Subcutaneous abdominal adipose tissue (tissue), 5 donors: Measurements from ENCODE around the gene LRRC59.

Experiments used
- H3K27ac ChIP-seq: one replicate; pipeline ENCODE4 v1.7.0; 2013; ENCODE audit warnings: low read depth, mild to moderate bottlenecking, inconsistent platforms, low read length, moderate library complexity
- H3K27me3 ChIP-seq, 5 donors: one replicate each; pipeline ENCODE4 v1.7.0; 2013; ENCODE audit warnings: low read length in 5 of 5, inconsistent platforms in 1 of 5; ENCODE audit not compliant: control insufficient read depth in 5 of 5, insufficient read depth in 4 of 5
- H3K36me3 ChIP-seq, 5 donors: one replicate each; pipeline ENCODE4 v1.7.0; 2013; ENCODE audit warnings: low read length in 5 of 5; ENCODE audit not compliant: control insufficient read depth in 5 of 5, insufficient read depth in 5 of 5
- H3K4me1 ChIP-seq, 5 donors: one replicate each; pipeline ENCODE4 v1.7.0; 2013; ENCODE audit warnings: low read length in 5 of 5, mild to moderate bottlenecking in 3 of 5, moderate library complexity in 1 of 5; ENCODE audit not compliant: control insufficient read depth in 5 of 5, insufficient read depth in 5 of 5
- H3K4me3 ChIP-seq, 5 donors: one replicate each; pipeline ENCODE4 v1.7.0; 2013; ENCODE audit warnings: low read length in 5 of 5, low read depth in 1 of 5
- H3K9ac ChIP-seq, 5 donors: one replicate each; pipeline ENCODE4 v1.7.0; 2013; ENCODE audit warnings: low read length in 5 of 5, mild to moderate bottlenecking in 4 of 5, moderate library complexity in 3 of 5
- H3K9me3 ChIP-seq, 5 donors: one replicate each; pipeline ENCODE4 v1.7.0; 2013; ENCODE audit warnings: low read length in 5 of 5; ENCODE audit not compliant: control insufficient read depth in 5 of 5
- donor health status: healthy.
- donor health status: healthy.
- donor health status: healthy.
- donor health status: healthy.
- donor health status: healthy.

Gene LRRC59

DNA sequence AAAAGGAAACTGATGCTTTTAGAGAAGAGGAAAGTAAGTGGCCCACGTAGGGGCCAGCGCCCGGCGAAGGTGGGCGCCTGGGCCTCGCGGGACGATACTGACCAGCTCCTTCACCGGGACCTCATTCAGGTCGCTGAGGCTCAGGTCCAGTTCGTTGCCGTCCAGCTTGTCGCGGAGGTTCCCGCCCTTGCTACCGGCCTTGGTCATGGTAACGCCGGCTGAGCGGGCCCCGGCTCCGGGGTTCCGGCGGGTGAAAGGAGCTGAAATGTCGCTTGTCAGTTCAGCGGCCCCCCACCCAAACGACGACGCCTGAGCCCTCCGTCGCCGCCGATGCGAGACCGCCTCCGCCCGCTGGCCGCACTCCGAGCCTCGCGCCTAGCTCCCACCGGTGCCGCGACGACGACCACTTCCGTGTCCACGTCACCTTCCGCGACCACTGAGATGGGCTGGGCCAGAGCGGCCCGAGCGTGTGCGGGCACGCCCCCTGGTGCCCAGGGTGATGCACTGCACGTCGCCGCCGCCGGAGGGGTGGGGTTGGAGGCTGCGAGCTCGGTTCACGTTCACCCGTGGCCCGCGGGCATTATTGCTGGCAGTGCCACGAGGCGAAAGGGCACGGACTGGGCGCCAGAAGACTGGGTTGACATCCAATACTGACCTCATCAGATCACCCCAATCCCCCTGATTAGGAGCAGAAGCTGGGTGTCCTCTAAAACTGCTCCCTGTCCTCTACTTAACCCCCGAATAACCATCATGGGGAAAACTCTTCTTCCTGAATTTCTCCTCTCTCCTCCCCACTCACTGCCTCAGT lies at the start of gene LRRC59:
Gene LRRC59 (minus strand): TSS at position 413 of the 808 bp plus-strand sequence. CDS start 206 bp downstream, at position 207.
- no peaks in the 10 kb centered on the region for H3K27me3 ChIP-seq
- H3K9ac ChIP-seq: peak within 1 kb of the TSS; percentile 93 to 100 (median 99)
- no peaks in the 10 kb centered on the region for H3K9me3 ChIP-seq
- peaks cover 15 to 28% (median 26%) of the 10 kb centered on the region in 5 donors for H3K36me3 ChIP-seq
- peaks cover 9 to 30% (median 27%) of the 10 kb centered on the region in 5 donors for H3K4me1 ChIP-seq
- peak within 1 kb of the TSS; percentile 92 to 96 (median 93) for H3K4me3 ChIP-seq
- H3K27ac ChIP-seq: peak within 1 kb of the TSS; percentile 89

DNA sequence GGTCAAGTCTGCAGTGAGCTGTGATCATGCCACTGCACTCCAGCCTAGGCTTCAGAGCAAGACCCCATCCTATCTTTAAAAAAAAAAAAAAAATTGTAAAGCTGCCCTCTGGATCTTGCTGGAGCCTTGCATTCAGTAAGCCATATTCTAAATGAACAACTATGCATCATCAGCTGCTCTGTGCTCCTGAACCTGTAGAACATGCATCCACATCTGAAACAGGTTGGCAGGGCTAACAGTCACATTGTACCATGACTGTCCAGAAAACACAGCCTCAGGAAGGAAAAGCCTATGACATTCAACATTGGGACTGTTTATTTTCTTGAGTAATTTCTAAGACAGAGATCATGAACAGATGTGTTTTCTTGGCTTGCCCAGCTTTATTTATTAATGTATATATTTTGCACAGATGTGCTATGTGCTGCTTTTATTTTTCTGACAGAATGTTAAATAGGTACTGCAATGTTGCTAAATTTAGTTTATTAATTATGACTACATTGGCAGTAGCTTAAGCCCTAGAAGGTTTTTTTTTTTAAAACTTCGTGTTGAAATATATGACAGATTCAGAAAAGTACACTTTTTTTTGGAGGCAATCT lies 48.5 kb upstream of the LRRC59 start:
- Histone ChIP-seq H3K36me3 (peaks cover 0 to 5% (median 2%) of the 10 kb centered on the region in 5 donors), H3K4me1 (peaks cover 0 to 14% (median 8%) of the 10 kb centered on the region in 5 donors), H3K27me3 (no peaks in the 10 kb centered on the region), H3K27ac (no peak overlapping the region), H3K9me3 (no peaks in the 10 kb centered on the region), H3K9ac (no peak overlapping the region), H3K4me3 (no peak overlapping the region)

DNA sequence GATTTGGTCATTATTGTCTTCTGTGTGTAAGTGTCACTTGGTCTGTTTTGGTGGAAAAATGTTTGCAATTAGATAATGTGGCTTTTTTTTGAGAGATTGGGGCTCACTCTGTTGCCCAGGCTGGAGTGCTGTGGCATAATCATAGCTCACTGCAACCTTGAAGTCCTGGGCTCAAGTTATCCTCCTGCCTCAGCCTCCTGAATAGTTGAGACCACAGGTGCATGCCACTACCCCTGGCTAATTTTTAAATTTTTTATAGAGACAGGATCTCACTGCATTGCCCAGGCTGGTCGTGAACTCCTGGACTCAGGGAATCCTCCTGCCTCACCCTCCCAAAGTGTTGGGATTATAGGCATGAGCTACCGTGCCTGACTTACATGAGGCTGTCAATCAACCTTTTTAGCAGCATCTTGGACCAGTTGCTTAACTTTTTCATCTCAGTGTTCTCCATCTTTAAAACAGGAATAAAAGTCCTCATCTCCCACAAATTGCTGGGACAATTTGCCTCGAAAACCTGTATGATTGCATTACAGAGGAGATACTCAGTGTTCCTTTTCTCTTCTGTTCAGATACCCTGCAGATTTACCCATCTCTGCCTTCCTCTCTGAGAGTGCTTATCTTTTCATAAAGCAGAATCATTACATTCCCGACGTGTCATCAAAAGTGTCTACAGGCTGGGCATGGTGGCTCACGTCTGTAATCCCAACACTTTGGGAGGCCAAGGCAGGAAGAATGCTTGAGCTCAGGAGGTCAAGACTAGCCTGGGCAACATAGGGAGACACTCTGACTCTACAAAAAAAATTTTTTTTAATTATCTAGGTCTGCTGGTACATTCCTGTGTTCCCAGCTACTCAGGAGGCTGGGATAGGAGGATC lies 47.8 kb upstream of the LRRC59 start:
- H3K27me3 ChIP-seq: no peaks in the 10 kb centered on the region
- no peak overlapping the region for H3K9ac ChIP-seq
- H3K9me3 ChIP-seq: no peaks in the 10 kb centered on the region
- H3K36me3 ChIP-seq: peaks cover 0 to 5% (median 0%) of the 10 kb centered on the region in 5 donors
- peaks cover 0 to 22% (median 11%) of the 10 kb centered on the region in 5 donors for H3K4me1 ChIP-seq
- H3K27ac ChIP-seq: no peak overlapping the region
- no peak overlapping the region for H3K4me3 ChIP-seq

DNA sequence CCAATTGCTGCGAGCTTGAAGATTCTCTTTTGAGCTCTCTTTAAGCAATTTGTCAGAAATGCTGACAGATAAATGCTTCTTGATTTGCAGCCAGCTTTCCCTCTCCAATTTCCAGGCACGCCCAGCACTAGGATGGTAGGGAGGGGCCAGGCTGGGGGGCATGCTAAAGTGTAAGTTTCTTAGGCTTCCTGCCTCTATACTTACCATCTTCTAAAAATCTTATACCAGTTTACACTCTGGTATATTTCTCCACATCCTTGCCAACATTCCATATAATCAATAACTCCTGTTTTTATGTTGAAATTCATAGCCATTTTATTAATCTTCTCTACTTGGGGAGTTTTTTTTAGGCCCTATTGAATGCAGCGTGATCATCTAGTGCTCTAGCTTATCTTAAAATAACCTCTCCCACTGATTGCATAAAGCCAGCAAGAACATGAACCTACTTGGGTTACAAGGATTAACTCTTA lies 46.2 kb upstream of the LRRC59 start:
- Histone ChIP-seq H3K4me3 (no peak overlapping the region), H3K27ac (no peak overlapping the region), H3K4me1 (peaks cover 0 to 23% (median 12%) of the 10 kb centered on the region in 5 donors), H3K9me3 (no peaks in the 10 kb centered on the region), H3K9ac (peak overlapping the region in 1 of 5 donors; percentile 14), H3K27me3 (no peaks in the 10 kb centered on the region), H3K36me3 (peaks cover 0 to 3% (median 0%) of the 10 kb centered on the region in 5 donors)

DNA sequence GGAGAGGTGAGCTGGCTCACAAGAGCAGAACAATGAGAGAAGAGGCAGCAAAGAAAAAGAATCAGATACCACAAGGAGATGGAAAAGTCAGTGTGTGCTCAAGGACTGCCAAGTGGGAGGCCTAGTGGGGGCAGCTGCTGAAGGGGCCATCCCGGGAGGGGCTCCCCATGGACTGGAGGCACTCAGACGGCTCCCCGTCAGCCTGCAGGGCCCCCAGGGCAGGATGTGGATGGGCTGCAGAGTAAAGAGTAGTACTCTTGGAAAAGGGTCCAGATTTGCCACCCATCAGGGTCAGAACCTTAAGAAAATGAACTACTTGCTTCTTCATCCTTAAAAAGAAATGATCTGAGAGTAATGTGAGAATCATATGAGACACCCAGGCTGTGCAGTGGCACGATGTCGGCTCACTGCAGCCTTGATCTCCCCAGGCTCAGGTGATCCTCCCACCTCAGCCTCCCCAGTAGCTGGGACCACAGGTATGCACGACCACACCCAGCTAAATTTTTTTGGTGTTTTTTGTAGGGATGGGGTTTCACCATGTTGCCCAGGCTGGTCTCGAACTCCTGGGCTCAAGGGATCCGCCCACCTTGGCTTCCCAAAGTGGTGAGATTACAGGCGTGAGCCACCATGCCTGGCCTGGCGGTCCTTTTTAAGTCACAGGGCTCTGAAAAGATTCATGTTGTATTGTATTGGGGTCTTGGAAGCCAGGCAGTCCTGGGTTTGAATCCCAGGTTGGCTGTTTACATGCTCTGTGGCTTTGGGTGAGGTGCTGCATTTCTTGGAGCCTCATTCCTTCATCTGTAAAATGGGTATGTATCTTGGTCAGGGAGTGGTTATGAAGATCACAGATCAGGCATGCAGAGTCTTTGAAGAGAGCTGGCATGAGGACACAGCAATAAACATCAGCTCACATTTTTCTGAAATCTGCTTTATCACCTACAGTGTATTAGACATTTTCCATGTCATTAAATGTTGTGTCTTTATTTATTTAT lies 43.8 kb upstream of the LRRC59 start:
- Histone ChIP-seq H3K27ac (no peak overlapping the region), H3K36me3 (peaks cover 0 to 3% (median 0%) of the 10 kb centered on the region in 5 donors), H3K27me3 (no peaks in the 10 kb centered on the region), H3K9ac (no peak overlapping the region), H3K4me3 (no peak overlapping the region), H3K9me3 (no peaks in the 10 kb centered on the region), H3K4me1 (peaks cover 0 to 23% (median 12%) of the 10 kb centered on the region in 5 donors)

DNA sequence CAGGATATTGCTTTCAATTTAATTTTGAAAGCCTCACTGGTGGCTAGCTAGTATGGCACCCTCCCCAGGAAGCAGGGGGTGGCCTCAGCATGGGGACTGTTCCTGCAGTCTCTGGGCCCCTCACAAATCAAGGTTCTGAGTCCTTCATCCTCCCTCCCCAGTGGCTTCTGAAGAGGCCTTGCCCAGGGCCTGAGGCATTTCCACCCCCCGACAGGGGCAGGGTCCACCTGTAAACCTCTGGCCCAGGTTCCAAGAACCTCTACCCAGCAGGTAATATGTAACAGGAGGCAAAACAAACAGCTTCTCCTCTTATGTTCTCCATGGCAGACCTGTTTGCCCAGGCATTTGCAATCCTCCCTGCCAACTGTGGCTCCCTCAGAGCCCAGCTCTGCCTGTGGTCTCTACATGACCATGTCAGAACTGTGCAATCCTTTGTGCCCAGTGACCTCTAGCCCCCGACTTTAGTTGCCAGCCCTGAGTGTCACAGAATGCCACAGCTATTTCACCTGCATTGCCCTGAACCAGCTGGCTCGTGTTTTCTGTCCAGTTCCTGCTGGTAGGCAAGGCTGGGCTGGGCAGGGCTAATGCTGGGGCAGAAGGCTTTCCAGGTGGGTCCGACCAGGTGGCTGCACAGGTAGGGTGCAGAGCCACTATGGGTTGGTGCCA lies 43.0 kb upstream of the LRRC59 start:
- H3K9me3 ChIP-seq: no peaks in the 10 kb centered on the region
- peaks cover 0 to 3% (median 0%) of the 10 kb centered on the region in 5 donors for H3K36me3 ChIP-seq
- H3K27ac ChIP-seq: no peak overlapping the region
- no peak overlapping the region for H3K4me3 ChIP-seq
- H3K4me1 ChIP-seq: peaks cover 0 to 23% (median 12%) of the 10 kb centered on the region in 5 donors
- H3K9ac ChIP-seq: no peak overlapping the region
- no peaks in the 10 kb centered on the region for H3K27me3 ChIP-seq

DNA sequence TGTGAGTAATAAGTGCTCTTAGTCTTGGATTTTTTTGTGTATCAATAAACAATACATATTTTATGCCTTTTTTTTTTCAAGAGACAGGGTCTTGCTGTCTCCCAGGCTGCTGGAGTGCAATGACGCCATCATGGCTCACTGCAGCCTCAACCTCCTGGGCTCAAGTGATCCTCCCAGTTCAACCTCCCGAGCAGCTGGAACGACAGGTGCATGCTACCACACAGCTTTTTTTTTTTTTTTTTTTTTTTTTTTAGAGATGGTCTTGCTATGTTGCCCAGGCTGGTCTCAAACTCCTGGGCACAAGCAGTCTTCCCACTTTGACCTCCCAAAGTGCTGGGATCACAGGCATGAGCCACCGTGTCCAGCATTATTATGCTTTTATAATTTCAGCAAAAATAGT lies 41.7 kb upstream of the LRRC59 start:
- H3K4me3 ChIP-seq: no peak overlapping the region
- peaks cover 0 to 3% (median 0%) of the 10 kb centered on the region in 5 donors for H3K36me3 ChIP-seq
- H3K27me3 ChIP-seq: no peaks in the 10 kb centered on the region
- peaks cover 0 to 23% (median 12%) of the 10 kb centered on the region in 5 donors for H3K4me1 ChIP-seq
- no peaks in the 10 kb centered on the region for H3K9me3 ChIP-seq
- no peak overlapping the region for H3K27ac ChIP-seq
- no peak overlapping the region for H3K9ac ChIP-seq

DNA sequence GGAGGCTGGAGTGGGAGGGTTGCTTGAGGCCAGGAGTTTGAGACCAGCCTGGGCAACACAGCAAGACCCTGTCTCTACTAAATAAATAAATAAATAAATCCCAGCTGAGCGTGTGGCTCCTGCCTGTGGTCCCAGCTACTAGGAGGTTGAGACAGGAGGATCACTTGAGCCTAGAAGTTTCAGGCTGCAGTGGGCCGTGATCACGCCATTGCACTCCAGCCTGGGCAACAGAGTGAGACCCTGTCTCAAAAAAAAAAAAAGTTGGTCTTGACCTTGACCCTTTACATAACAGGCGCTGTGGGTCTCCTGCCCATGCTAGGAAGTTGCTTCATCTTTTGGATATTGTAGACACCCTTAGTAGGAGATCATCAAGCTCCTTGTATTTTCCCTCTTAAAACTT lies 40.1 kb upstream of the LRRC59 start:
- H3K9me3 ChIP-seq: no peaks in the 10 kb centered on the region
- H3K27me3 ChIP-seq: no peaks in the 10 kb centered on the region
- no peak overlapping the region for H3K27ac ChIP-seq

More for the DNA sequence above, 40.1 kb upstream of the LRRC59 start:
- H3K4me3 ChIP-seq: no peak overlapping the region
- no peak overlapping the region for H3K9ac ChIP-seq
- H3K36me3 ChIP-seq: peaks cover 0 to 5% (median 3%) of the 10 kb centered on the region in 5 donors
- H3K4me1 ChIP-seq: peaks cover 0 to 10% (median 5%) of the 10 kb centered on the region in 5 donors
